K562 (cell line): ENCODE measurements around the gene COG2. TPM values are rescaled to one million over a fixed set of nuclear protein-coding genes. Genes with fewer than 3 reads are reported as not detected.
"Not testable (repeated sequence)": the region's sequence is repeated elsewhere in the genome, so short reads cannot be mapped to it uniquely, and the experiment has no call there.

Experiments
- ATAC-seq: fragments of 200-7000 bp; cut with Tn5 transposase; 3 replicates; pipeline ENCODE4 v1.9.1; 2020; ENCODE audit warnings: moderate library complexity
- BruUV-seq: library from RNA; stranded (reverse); fragments of 400-500 nt; replicated peaks from 2 replicates; lab custom pipeline; 2021; lab: Mats Ljungman, UMichigan
- CTCF ChIA-PET: fragments of 300-600 bp; formaldehyde crosslinking; extraction: SDS; loops from one replicate; lab custom pipeline; 2021; ENCODE audit warnings: low intra/inter-chr PET ratio; lab: Yijun Ruan, JAX
- POLR2A ChIA-PET: fragments of 300-600, 350-650 bp; sonication (Branson Sonifier 250); formaldehyde crosslinking; extraction: SDS; loops from one replicate; lab custom pipeline; 2021; ENCODE audit warnings: antibody characterized with exemption, inconsistent platforms; lab: Yijun Ruan, JAX
- DNase-seq, 4 experiments: peaks; one replicate each; pipeline versions ENCODE4 v3.0.0 to v3.0.0-alpha.2; 2011 to 2018; ENCODE audit warnings: low spot score in 3 of 4, mixed read lengths in 3 of 4; ENCODE audit errors: extremely low read depth in 1 of 4
- FAIRE-seq: peaks from 2 replicates; lab custom pipeline; 2011; peaks lifted over from hg19 to GRCh38; lab: Jason Lieb, UNC
- H2AFZ ChIP-seq: 2 replicates; pipeline ENCODE4 v1.6.0; 2011; ENCODE audit warnings: low read depth, low read length, control low read depth, inconsistent platforms
- H3K27ac ChIP-seq: fragments of 200-600 bp; 3 replicates; pipeline ENCODE4 v1.8.0; 2011; ENCODE audit warnings: low read depth, mild to moderate bottlenecking, control low read depth, inconsistent platforms, low read length, moderate library complexity, mixed read lengths; ENCODE audit errors: extremely low read depth
- H3K27me3 ChIP-seq, 2 experiments: fragments of 300-600 bp in 1 of 2; 2 replicates in 1 of 2; 3 replicates in 1 of 2; pipeline versions ENCODE4 v1.6.0 to v1.8.0; 2011; ENCODE audit warnings: inconsistent platforms in 2 of 2, low read length in 2 of 2, mild to moderate bottlenecking in 1 of 2, mixed read lengths in 1 of 2, moderate library complexity in 1 of 2; ENCODE audit not compliant: control insufficient read depth in 2 of 2, insufficient read depth in 2 of 2
- H3K36me3 ChIP-seq: fragments of 300-600 bp; 3 replicates; pipeline ENCODE4 v1.8.0; 2011; ENCODE audit warnings: mild to moderate bottlenecking, low read length, inconsistent platforms; ENCODE audit not compliant: control insufficient read depth, insufficient read depth
- H3K4me1 ChIP-seq, 2 experiments: fragments of 200-600 bp in 1 of 2; replicated peaks in 1 of 2; 2 replicates in 1 of 2; 3 replicates in 1 of 2; pipeline versions ENCODE4 v1.5.1 to v1.8.0; 2011; ENCODE audit warnings: inconsistent platforms in 2 of 2, low read length in 2 of 2, mild to moderate bottlenecking in 1 of 2, mixed read lengths in 1 of 2, moderate library complexity in 1 of 2; ENCODE audit not compliant: control insufficient read depth in 2 of 2, insufficient read depth in 2 of 2
- H3K4me2 ChIP-seq: 2 replicates; pipeline ENCODE4 v1.6.1; 2011; ENCODE audit warnings: low read length, control low read depth, inconsistent platforms, mixed read lengths; ENCODE audit not compliant: insufficient read depth
- H3K4me3 ChIP-seq: fragments of 200-600 bp; sonication (generic), shearing (Covaris generic); 2 replicates; pipeline ENCODE4 v1.5.1; 2016; ENCODE audit warnings: control low read depth, inconsistent platforms
- H3K79me2 ChIP-seq: fragments of 200-600 bp; 3 replicates; pipeline ENCODE4 v1.8.0; 2011; ENCODE audit warnings: low read length, inconsistent platforms; ENCODE audit not compliant: control insufficient read depth, insufficient read depth
- H3K9ac ChIP-seq, 2 experiments: 2 replicates each; pipeline versions ENCODE4 v1.6.0 to v1.6.1; 2011; ENCODE audit warnings: low read depth in 2 of 2, low read length in 2 of 2, control low read depth in 1 of 2, inconsistent platforms in 1 of 2, mild to moderate bottlenecking in 1 of 2, mixed read lengths in 1 of 2; ENCODE audit not compliant: insufficient read depth in 1 of 2
- H3K9me1 ChIP-seq: one replicate; pipeline ENCODE4 v1.6.0; 2011; ENCODE audit warnings: inconsistent platforms, mild to moderate bottlenecking, low read length, moderate library complexity; ENCODE audit not compliant: control insufficient read depth, insufficient read depth
- H3K9me3 ChIP-seq: replicated peaks from 2 replicates; pipeline ENCODE4 v1.5.1; 2011; ENCODE audit warnings: low read depth, low read length, inconsistent platforms; ENCODE audit not compliant: control insufficient read depth, insufficient read depth
- H4K20me1 ChIP-seq: replicated peaks from 2 replicates; pipeline ENCODE4 v1.6.1; 2011; ENCODE audit warnings: low read length, inconsistent platforms, mixed read lengths; ENCODE audit not compliant: control insufficient read depth, insufficient read depth
- WGBS: fragments of 100-300 bp; shearing (Covaris generic); methylation state at CpG from one replicate; pipeline ENCODE4 v1.1.6; 2016; ENCODE audit warnings: low coverage, mixed read lengths; ENCODE audit not compliant: insufficient coverage; ENCODE audit errors: missing lambda C conversion rate; 5-methylcytosine and 5-hydroxymethylcytosine counted together
- in situ Hi-C: fragments of 300-500 bp; cut with MboI; formaldehyde crosslinking; loops from 4 replicates; pipeline ENCODE4 v1.15.0; 2018; ENCODE audit warnings: inconsistent platforms, mixed read lengths
- intact Hi-C: fragments of 100-400 bp; cut with micrococcal nuclease; formaldehyde crosslinking; loops from 2 replicates; pipeline ENCODE4 v1.14.2; 2022
- polyA plus RNA-seq, 8 experiments: library from polyadenylated mRNA; depleted of rRNA in 4 of 8; stranded (reverse) in 5 of 8; unstranded in 3 of 8; fragments of >200 nt; fragmentation: Nextera tagmentation in 2 of 8; fragmentation: Illumina TruSeq in 1 of 8; extraction: Ambion mirVana in 2 of 8; extraction: Trizol in 1 of 8; gene quantifications; 2 replicates each; pipeline versions ENCODE4 v1.2.1 to v1.2.3, GENCODE V29; 2011 to 2014; ENCODE audit warnings: inconsistent platforms in 1 of 8, missing spikeins in 1 of 8
- total RNA-seq, 7 experiments: library from RNA; depleted of rRNA in 6 of 7; stranded (reverse); fragments of >200 nt in 6 of 7; fragmentation: Illumina TruSeq in 2 of 7; extraction: Trizol in 2 of 7; gene quantifications; 2 replicates each; pipeline versions ENCODE4 v1.2.1 to v1.2.3, GENCODE V29; 2011 to 2021; ENCODE audit warnings: low replicate concordance in 1 of 7

The COG2 gene
- total and polyA plus RNA-seq, 9 of the 15 experiments (the other 6 are each of a cell fraction or from before 2014, with no cell fraction given): 22.0 to 51.7 (median 33.3) TPM

- in situ Hi-C loops, intact Hi-C loops: not testable (repeated sequence)
These were observed 14.4 kb downstream of the COG2 start for GRCh38 chr1:230656719-230657118.

GRCh38 chr1:230658103-230658502 lies 15.8 kb downstream of the COG2 start:
- ATAC-seq, H3K4me2 ChIP-seq, CTCF ChIA-PET, FAIRE-seq, H3K79me2 ChIP-seq, H4K20me1 ChIP-seq, BruUV-seq, H2AFZ ChIP-seq, H3K27ac ChIP-seq, in situ Hi-C loops, DNase-seq, H3K9ac ChIP-seq, intact Hi-C loops, H3K27me3 ChIP-seq, POLR2A ChIA-PET, H3K4me3 ChIP-seq, H3K4me1 ChIP-seq, H3K9me1 ChIP-seq, H3K9me3 ChIP-seq: not testable (repeated sequence)
- WGBS: 89% methylated on average over 1 of the region's 1 CpG
- peaks cover 25% of the 10 kb centered on the region; the same call in 1 of the 3 replicates for H3K36me3 ChIP-seq

More at GRCh38 chr1:230656719-230657118, 14.4 kb downstream of the COG2 start:
- H4K20me1 ChIP-seq, H3K4me2 ChIP-seq, H3K27ac ChIP-seq, CTCF ChIA-PET, FAIRE-seq, H2AFZ ChIP-seq, BruUV-seq, H3K9me3 ChIP-seq, H3K9me1 ChIP-seq, H3K9ac ChIP-seq, H3K4me1 ChIP-seq, H3K27me3 ChIP-seq, ATAC-seq, H3K4me3 ChIP-seq, DNase-seq: not testable (repeated sequence)
- H3K36me3 ChIP-seq: peaks cover 19% of the 10 kb centered on the region; the same call in 1 of the 3 replicates
- POLR2A ChIA-PET: interaction anchor here (0.6 kb wide), 1 partner anchor 41 kb away, joined by 3 read pairs; no protein-coding TSS in a partner anchor
- H3K79me2 ChIP-seq: peaks cover 16% of the 10 kb centered on the region
- WGBS: 63% methylated on average over 1 of the region's 1 CpG
